SK-N-SH treated with all-trans-retinoic acid at 6 μM for 48 hours (cell line): ENCODE measurements around the gene SNRPD3.

Experiments used
- ARNTL ChIP-seq: fragments of 450-650 bp; formaldehyde crosslinking; IDR thresholded peaks from 2 replicates; pipeline ENCODE4 v1.5.0; 2020; ENCODE audit warnings: low read depth, mild to moderate bottlenecking, moderate library complexity, borderline replicate concordance
- RARB ChIP-seq: fragments of 250-450 bp; sonication (Bioruptor Pico); IDR thresholded peaks from 2 replicates; pipeline ENCODE4 v1.8.0; 2021; ENCODE audit warnings: mild to moderate bottlenecking, moderate library complexity
- ZC3H10 ChIP-seq: fragments of 250-450 bp; sonication (Bioruptor Pico); IDR thresholded peaks from 2 replicates; pipeline ENCODE4 v1.5.1; 2021; ENCODE audit warnings: mild to moderate bottlenecking, moderate library complexity
- ZFP30 ChIP-seq: fragments of 450-650 bp; formaldehyde crosslinking; IDR thresholded peaks from 2 replicates; pipeline ENCODE4 v1.5.0; 2022; ENCODE audit warnings: mild to moderate bottlenecking, moderate library complexity
- TF ChIP-seq, protein P1 (sequence below): fragments of 250-450 bp; sonication (Bioruptor Pico); IDR thresholded peaks from 2 replicates; pipeline ENCODE4 v1.8.0; 2020; ENCODE audit warnings: mild to moderate bottlenecking, moderate library complexity, borderline replicate concordance
- TF ChIP-seq, protein P2 (sequence below): fragments of 250-450 bp; sonication (Bioruptor Pico); IDR thresholded peaks from 2 replicates; pipeline ENCODE4 v1.5.1; 2021; ENCODE audit warnings: mild to moderate bottlenecking, moderate library complexity
- TF ChIP-seq, protein P3 (sequence below): fragments of 250-450 bp; sonication (Bioruptor Pico); IDR thresholded peaks from 2 replicates; pipeline ENCODE4 v1.5.1; 2020; ENCODE audit warnings: low read depth, mild to moderate bottlenecking, moderate library complexity

DNA sequence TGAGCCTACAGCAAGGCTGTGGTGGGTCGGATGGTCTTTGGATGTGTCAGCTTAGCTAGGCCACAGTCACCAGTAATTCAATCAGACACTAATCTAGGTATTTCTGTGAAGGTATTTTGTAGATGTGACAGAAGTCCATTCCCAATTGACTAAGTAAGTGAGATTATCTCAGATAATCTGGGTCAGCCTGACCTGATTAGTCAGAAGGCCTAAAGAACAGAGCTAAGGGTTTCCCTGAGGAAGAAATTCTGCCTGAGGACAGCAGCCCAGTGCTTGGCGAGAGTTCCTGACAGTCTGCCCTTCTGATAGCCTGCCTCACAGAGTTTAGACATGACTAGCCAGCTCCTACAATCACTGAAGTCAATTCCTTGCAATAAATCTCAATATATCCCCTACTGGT lies 29.6 kb upstream of the SNRPD3 start:
- TF ChIP-seq ARNTL, result no peak
- TF ChIP-seq, protein P1, sequence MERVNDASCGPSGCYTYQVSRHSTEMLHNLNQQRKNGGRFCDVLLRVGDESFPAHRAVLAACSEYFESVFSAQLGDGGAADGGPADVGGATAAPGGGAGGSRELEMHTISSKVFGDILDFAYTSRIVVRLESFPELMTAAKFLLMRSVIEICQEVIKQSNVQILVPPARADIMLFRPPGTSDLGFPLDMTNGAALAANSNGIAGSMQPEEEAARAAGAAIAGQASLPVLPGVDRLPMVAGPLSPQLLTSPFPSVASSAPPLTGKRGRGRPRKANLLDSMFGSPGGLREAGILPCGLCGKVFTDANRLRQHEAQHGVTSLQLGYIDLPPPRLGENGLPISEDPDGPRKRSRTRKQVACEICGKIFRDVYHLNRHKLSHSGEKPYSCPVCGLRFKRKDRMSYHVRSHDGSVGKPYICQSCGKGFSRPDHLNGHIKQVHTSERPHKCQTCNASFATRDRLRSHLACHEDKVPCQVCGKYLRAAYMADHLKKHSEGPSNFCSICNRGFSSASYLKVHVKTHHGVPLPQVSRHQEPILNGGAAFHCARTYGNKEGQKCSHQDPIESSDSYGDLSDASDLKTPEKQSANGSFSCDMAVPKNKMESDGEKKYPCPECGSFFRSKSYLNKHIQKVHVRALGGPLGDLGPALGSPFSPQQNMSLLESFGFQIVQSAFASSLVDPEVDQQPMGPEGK (CRISPR knock-in tag), result no peak
- no peak for TF ChIP-seq ZFP30 (CRISPR knock-in tag)
- TF ChIP-seq ZC3H10 (CRISPR knock-in tag), result no peak
- TF ChIP-seq, protein P2, sequence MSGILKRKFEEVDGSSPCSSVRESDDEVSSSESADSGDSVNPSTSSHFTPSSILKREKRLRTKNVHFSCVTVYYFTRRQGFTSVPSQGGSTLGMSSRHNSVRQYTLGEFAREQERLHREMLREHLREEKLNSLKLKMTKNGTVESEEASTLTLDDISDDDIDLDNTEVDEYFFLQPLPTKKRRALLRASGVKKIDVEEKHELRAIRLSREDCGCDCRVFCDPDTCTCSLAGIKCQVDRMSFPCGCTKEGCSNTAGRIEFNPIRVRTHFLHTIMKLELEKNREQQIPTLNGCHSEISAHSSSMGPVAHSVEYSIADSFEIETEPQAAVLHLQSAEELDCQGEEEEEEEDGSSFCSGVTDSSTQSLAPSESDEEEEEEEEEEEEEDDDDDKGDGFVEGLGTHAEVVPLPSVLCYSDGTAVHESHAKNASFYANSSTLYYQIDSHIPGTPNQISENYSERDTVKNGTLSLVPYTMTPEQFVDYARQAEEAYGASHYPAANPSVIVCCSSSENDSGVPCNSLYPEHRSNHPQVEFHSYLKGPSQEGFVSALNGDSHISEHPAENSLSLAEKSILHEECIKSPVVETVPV (CRISPR knock-in tag), result no peak
- TF ChIP-seq, protein P3, sequence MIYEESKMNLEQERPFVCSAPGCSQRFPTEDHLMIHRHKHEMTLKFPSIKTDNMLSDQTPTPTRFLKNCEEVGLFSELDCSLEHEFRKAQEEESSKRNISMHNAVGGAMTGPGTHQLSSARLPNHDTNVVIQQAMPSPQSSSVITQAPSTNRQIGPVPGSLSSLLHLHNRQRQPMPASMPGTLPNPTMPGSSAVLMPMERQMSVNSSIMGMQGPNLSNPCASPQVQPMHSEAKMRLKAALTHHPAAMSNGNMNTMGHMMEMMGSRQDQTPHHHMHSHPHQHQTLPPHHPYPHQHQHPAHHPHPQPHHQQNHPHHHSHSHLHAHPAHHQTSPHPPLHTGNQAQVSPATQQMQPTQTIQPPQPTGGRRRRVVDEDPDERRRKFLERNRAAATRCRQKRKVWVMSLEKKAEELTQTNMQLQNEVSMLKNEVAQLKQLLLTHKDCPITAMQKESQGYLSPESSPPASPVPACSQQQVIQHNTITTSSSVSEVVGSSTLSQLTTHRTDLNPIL (CRISPR knock-in tag), result no peak
- no peak for TF ChIP-seq RARB (CRISPR knock-in tag)
